Stimulated activated CD4-positive, alpha-beta T cell treated with anti-CD3 and anti-CD28 coated beads, Interleukin-15, amount 100 ng/mL, for 24 hours (primary cell): ENCODE results near the gene ETNPPL.
"Not testable (repeated sequence)": the region's sequence is repeated elsewhere in the genome, so short reads cannot be mapped to it uniquely, and the experiment has no call there.

Experiments used
- DNase-seq: peaks from one replicate; pipeline ENCODE4 v3.0.0-alpha.2; 2020

The ETNPPL gene

DNA sequence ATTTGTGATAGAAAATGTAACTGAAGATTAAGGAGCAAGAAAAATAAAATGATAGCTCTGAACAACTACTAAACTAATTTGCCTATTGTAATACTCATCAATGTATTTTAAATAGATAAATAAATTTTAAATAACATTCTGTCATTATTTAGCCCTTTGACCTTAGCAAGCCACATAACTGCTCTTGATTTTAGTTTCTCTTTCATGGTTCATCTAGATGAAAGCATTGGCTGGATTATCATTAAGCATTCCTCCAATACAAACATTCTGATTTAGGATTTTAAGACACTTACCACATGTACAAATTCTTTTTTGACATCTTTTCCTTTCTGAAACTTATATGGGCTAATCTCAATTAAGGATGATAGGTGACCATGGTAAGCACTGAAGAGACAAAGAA, 8.5 kb downstream of the ETNPPL start:
- no peak for DNase-seq

DNA sequence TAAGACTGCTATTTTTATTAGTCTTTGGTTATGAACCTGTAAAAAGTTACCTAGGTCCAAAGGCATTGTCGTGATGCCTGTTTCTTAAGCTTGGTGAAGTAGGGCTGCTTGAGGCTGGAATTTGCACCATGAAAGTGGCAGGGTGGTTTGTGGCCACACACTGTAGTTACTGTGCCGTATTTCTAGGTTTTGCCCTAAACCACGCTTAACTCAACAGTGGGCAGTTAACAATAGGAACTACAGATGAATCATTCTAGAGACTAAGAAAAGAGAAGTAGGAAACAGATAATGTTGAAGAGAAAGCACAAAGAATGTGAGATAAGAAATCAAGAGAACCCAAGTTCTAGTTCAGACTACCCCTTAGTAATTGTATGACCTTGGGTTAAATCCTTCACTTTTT, 11.5 kb downstream of the ETNPPL start:
- no peak for DNase-seq

GRCh38 chr4:108749119-108749518, 13.7 kb downstream of the ETNPPL start:
- DNase-seq: no peak

DNA sequence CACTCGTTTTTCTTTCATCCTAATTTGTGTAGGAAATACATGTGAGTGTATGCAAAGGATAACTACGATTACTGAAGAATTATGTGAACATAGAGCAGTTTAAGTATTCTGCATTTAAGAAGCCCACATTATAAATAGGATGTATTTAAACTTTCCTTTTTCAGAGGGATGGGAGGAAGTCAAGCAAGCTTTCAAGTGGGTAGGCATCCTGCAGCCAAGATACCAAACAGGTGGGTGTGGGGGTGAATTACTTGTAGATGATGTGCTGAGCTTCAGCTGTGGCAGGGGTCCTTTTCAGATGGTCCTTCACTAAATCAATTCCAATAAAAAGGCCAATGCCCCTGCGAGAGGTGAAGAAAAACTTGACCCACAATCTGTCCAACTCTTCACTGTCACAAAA, 16.3 kb downstream of the ETNPPL start:
- no peak for DNase-seq

- no peak for DNase-seq
Observed at GRCh38 chr4:108744307-108744706, 18.5 kb downstream of the ETNPPL start.

GRCh38 chr4:108742451-108743420, 20.1 kb downstream of the ETNPPL start:
- no peak for DNase-seq

GRCh38 chr4:108738003-108738706, 24.7 kb downstream of the ETNPPL start:
- DNase-seq: no peak

DNA sequence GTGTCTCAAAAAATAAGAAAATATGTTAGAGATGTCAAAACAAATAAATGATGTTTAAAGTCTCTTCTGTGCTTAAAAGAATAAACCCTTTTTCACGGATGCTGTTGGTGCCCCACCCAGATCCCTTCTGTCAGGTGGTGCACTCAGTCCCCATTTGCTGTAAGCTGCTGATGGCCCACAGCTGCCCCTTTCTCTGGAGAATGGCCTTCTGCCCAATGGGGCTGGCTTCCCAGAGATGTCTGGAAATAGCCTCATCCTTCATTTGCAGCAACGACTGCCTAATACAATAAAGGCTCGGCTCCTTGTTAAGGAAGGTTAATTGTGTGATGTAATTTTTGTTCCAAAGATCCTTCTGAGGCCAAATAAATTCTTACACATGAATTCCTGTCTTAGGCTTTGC, 31.8 kb downstream of the ETNPPL start:
- DNase-seq: no peak

DNA sequence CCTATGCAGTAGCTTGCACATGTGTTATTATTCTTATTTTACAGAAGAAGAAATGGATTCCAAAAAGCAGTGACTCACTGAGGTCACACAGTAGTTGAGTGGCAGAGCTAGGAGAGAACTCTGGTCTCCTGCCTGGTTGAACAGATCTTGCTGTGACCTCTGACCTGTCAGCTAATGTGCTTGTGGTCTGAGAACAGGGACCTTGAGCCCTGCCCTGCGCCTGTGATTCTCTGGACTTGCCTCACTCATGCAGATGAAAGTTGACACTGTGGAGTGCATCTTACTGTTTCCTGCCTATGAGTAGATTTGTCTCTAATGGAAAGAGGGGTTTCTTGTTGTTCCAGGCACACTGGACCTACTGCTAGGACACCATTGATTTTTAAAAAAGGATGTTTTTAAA, 32.3 kb downstream of the ETNPPL start:
- DNase-seq: no peak

DNA sequence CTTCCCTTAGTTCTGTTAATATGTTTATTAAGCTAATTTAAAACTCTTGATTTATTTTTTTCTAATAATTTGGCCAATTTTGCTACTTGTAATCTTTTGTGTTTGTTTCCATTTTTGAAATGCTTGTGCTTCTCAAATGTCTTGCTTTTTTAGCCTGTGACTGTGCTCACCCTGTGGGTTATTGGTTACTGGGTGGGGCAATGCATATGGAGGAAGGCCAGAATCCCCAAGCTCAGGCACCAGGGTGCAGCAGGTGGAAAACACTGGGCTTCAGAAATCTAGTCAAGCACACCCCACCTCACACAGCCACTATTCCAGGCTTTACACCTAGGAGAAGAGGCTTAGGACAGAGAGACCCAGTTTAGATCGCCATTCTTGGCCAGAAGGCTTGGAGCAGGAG, 33.1 kb downstream of the ETNPPL start:
- DNase-seq: no peak

GRCh38 chr4:108725457-108725856, 37.4 kb downstream of the ETNPPL start:
- DNase-seq: no peak

DNA sequence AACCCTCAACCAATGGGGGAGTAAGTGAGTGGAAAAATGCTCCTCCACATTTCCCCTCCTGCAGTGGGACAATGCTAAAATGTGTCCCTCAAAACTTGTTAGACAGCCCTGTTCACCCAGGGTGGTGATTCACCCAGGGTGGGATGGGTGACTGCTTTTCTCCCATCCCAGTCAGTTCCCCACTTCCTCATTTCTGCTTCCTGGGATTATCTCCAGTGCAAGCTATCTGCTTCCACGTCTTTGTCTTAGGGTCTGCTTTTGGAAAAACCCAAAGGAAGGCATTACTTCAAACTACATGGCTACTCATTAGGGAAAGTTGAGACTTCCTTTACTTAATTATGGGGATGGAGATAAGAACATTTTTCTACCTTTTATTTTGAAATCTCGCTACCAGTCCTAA, 45.5 kb downstream of the ETNPPL start:
- no peak for DNase-seq

GRCh38 chr4:108716340-108716739, 46.5 kb downstream of the ETNPPL start:
- DNase-seq: no peak

- DNase-seq: no peak
Observed at GRCh38 chr4:108714880-108715279, 48.0 kb downstream of the ETNPPL start.

DNA sequence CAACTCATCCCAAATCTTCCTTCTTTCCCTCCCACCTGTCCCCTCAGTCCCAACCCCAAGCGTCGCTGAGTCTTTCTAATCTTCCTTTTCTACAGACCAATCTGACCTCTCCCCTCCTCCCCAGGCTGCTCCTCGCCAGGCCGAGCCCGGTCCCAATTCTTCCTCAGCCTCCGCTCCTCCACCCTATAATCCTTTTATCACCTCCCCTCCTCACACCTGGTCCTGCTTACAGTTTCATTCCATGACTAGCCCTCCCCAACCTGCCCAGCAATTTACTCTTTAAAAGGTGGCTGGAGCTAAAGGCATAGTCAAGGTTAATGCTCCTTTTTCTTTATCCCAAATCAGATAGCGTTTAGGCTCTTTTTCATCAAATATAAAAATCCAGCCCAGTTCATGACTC, 52.3 kb downstream of the ETNPPL start:
- DNase-seq: not testable (repeated sequence)

GRCh38 chr4:108709722-108710121, 53.1 kb downstream of the ETNPPL start:
- no peak for DNase-seq

- DNase-seq: no peak
Observed at GRCh38 chr4:108709234-108709633, 53.6 kb downstream of the ETNPPL start.

- no peak for DNase-seq
Observed at GRCh38 chr4:108706289-108706688, 56.6 kb downstream of the ETNPPL start.

DNA sequence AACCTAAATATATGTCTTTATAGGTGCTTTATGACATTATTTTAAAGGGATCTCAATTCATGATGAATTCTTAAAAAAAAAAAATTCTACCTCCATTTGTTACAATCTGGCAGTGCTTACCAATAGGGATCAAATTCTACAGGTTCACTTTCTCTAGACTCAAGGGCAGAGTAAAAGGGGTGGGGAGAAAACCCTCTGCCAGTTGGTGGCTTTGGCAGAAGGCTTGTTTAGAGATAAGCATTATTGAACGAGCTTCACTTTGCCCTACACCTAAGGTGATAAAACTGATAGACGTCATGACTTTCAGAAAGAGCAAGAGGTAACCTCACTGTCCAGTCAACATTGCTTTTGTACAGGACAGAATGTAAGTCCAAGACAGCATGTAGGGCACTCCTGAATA, 58.9 kb downstream of the ETNPPL start:
- DNase-seq: no peak

DNA sequence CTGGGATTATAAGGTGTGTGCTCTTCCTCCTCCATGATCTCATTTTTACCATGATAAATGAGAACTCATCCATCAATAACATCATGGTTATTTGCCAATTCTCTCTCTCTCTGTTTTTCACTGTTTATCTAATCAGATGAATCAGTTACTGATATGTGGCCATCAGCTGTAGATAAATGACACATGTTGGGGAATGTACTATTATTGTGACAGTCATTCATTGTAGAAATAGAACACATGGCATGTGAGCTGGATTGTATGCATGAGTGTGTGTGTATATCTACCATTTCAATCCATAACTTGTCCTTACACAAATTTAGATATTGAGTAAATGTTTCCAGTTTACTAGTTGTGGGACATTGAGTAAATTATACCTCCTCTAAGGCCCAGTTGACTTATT, 59.5 kb downstream of the ETNPPL start:
- no peak for DNase-seq

DNA sequence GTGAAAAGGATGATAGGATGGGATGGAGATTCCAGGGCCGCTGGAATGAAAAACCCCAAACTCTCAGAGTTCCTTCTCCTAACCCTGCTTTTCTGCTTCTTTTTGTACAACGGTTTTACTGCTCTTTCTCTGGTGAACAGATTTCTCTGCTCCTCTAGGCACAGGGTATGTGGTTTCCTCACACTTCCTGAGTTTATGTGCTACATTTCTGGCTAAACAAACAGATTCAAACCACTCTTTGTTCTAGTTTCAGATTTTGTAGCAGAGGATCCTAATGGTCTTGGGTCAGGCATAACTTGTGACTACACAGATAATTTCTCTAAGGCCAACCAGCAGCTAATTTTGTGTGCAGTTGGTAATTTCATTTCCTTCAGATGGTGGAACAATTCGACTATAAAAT, 59.9 kb downstream of the ETNPPL start:
- no peak for DNase-seq

DNA sequence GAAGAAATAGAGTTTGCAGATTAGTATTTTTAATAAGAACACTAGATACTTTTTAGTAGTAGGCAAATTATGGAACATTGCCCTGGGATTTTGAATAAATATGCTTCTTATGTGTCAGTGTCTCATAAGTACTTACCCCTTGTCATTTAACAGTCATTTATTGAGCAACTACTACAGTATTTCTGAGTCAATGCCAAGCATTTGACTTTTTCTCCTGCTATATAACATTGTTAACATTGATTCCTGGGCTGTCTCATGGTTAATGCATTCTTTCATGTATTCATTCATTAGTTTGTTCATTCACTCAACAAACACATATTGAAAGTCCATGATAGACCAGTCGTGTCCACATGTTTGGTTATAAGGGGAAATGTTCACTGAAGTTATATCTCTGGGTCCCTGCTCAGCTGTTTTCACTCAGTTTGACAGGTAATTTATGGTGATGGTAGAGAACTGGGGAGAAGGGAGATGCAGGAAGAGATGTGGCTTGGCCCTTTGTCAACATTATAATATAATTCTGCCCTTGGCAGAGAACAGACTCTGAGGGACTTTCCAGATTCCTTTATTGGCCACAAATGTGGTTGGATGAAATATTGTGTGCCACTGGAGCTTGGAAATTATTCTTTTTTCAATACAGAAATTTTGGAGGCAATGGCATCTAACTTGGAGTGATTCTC, 62.6 kb downstream of the ETNPPL start:
- no peak for DNase-seq

DNA sequence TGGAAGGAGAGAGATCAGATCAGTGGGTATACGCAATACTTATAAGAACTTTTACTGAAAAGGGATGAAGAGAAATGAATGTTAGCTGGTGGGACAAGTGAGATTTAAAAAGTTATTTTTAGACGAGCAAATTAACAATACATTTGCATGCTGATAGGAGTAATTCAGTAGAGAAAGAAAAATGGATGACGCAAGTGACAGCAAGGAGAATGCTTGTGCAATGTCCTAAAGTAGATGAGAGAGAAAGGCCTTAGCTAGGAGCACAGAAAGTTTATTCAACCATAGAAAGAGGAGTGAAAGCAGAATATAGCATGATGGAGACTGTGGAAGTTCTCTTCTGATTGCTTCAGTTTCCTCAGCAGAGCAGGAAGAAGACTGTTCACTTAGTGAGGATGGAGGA, 66.7 kb downstream of the ETNPPL start:
- DNase-seq: no peak

- DNase-seq: no peak
Observed at GRCh38 chr4:108695062-108695461, 67.8 kb downstream of the ETNPPL start.
